ENCODE results near the gene CDK9.
"Not testable (repeated sequence)": the region's sequence is repeated elsewhere in the genome, so short reads cannot be mapped to it uniquely, and the experiment has no call there.

Gene CDK9

GRCh38 chr9:127753622-127754021 is 32.2 kb upstream of the CDK9 start:
- Mint-ChIP-seq H3K4me3 (no peak overlapping the region), H3K27me3 (ENCODE audit: low read depth, poor library complexity) (peaks cover 77% of the 10 kb centered on the region), H3K9me3 (no peaks in the 10 kb centered on the region), H3K36me3 (ENCODE audit: low read depth) (no peaks in the 10 kb centered on the region), H3K27ac (no peak overlapping the region), H3K4me1 (peaks cover 3% of the 10 kb centered on the region)
- TF ChIP-seq CTCF (IDR thresholded peaks at IDR 0.05) = no peak
- no peak for DNase-seq

DNA sequence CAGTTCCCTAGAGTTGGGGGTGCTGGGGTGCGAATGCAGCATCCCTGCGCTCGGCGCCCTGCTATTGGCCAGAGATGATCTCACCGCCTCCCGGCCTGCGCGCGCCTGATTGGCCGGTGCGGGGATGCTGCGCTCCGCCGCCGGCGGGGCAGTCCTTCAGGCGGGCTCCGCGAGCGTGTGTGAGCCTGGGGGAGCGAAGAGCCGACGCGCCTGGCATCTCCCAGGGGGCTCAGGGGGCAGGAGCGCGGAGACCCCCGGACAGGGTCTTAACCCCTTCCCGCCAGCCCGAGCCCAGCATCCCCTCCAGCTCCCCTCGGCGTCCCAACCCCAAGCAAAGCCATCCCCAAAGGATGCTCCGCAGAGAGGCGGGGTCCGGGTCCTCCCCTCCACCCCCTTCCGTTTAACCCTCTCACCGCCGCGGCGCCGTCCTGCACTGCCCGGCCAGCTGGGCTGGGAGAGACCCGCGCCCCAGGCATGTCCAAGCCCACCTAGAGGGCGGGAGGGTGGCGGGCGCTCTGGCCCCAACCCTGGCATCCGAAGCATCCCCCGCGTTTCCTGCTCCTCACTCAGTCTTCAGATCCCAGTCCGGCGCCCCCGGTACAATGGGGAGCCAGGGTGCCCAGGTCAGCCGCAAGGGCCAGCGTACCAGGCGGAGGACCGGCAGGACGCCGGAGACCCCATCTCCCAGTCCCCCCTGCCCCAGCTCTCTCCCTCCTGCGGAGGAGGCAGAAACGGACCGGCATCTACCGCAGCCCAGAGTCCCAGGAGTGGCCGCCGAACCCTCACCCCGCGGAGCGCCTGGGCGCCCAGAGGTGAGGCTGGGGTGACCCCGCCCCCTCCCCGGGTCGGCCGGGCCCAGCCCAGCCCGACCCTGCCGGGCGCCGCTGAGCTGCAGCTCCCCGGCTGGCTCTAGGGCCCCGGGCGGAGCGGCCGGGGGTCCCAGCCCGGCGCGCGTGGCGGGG is 31.5 kb upstream of the CDK9 start:
- no peak for TF ChIP-seq CTCF (IDR thresholded peaks at IDR 0.05)
- Mint-ChIP-seq H3K36me3 (ENCODE audit: low read depth) (no peaks in the 10 kb centered on the region), H3K9me3 (no peaks in the 10 kb centered on the region), H3K27ac (no peak overlapping the region), H3K27me3 (ENCODE audit: low read depth, poor library complexity) (peaks cover 80% of the 10 kb centered on the region), H3K4me1 (peaks cover 6% of the 10 kb centered on the region), H3K4me3 (no peak overlapping the region)
- DNase-seq = peak; percentile 59

GRCh38 chr9:127755061-127756060 is 30.5 kb upstream of the CDK9 start:
- no peak for TF ChIP-seq CTCF (IDR thresholded peaks at IDR 0.05)
- peak; percentile 71 for DNase-seq
- Mint-ChIP-seq H3K27me3 (ENCODE audit: low read depth, poor library complexity) (peaks cover 77% of the 10 kb centered on the region), H3K4me3 (peak overlapping the region; percentile 47), H3K9me3 (no peaks in the 10 kb centered on the region), H3K36me3 (ENCODE audit: low read depth) (no peaks in the 10 kb centered on the region), H3K27ac (no peak overlapping the region), H3K4me1 (peaks cover 6% of the 10 kb centered on the region)

DNA sequence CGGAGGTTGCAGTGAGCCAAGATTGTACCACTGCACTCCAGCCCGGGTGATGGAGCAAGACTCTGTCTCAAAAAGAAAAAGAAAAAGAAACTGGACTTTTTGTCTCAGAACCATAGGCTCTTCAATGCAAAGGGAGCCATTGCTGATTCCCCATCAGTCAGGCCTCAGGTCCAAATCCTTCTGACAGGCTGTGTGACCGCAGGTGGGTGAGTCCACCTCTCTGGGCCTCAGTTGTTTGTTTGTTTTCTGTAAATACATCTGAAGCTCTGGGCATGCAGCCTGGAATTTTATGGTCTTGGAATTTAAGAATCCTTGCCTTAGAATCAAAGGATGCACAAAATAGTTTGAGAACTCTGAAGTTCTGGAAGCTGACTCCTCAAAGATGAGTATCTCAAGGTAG is 29.6 kb upstream of the CDK9 start:
- no peaks in the 10 kb centered on the region for H3K36me3 Mint-ChIP-seq (ENCODE audit: low read depth)
- TF ChIP-seq CTCF (IDR thresholded peaks at IDR 0.05) = no peak
- peaks cover 72% of the 10 kb centered on the region for H3K27me3 Mint-ChIP-seq (ENCODE audit: low read depth, poor library complexity)
- no peak overlapping the region for H3K27ac Mint-ChIP-seq
- H3K4me1 Mint-ChIP-seq = peaks cover 9% of the 10 kb centered on the region
- H3K4me3 Mint-ChIP-seq = no peak overlapping the region
- DNase-seq = no peak
- no peaks in the 10 kb centered on the region for H3K9me3 Mint-ChIP-seq

GRCh38 chr9:127756776-127757175 is 29.1 kb upstream of the CDK9 start:
- H3K36me3 Mint-ChIP-seq (ENCODE audit: low read depth); H3K9me3 Mint-ChIP-seq; H3K4me3 Mint-ChIP-seq; DNase-seq; H3K27ac Mint-ChIP-seq: not testable (repeated sequence)
- Mint-ChIP-seq H3K27me3 (ENCODE audit: low read depth, poor library complexity) (peaks cover 68% of the 10 kb centered on the region), H3K4me1 (peaks cover 15% of the 10 kb centered on the region)

DNA sequence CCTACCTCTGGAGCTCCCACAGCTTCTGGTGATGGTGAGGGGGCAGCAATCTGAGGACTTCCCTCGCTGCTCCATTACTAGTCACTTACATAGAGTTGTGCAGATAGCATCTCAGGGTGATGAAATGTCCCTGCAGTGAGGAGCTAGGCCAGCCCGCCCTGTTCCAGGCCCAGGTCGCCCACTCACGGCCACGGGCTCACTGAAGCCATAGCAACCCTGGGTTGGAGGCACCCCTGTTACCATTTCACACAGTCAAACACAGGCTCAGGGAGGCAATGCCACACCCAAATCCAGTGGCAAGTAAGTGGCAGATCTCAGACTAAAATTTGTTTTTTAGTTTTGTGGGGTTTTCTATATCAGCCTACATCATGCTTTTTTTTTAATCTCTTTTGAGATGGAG is 27.0 kb upstream of the CDK9 start:
- H3K4me1 Mint-ChIP-seq = peaks cover 36% of the 10 kb centered on the region
- no peaks in the 10 kb centered on the region for H3K36me3 Mint-ChIP-seq (ENCODE audit: low read depth)
- H3K9me3 Mint-ChIP-seq = no peaks in the 10 kb centered on the region
- no peak overlapping the region for H3K4me3 Mint-ChIP-seq
- DNase-seq = no peak
- peaks cover 58% of the 10 kb centered on the region for H3K27me3 Mint-ChIP-seq (ENCODE audit: low read depth, poor library complexity)
- TF ChIP-seq CTCF (IDR thresholded peaks at IDR 0.05) = no peak
- H3K27ac Mint-ChIP-seq = peak overlapping the region; percentile 12

Measured in nephron progenitor cell (in vitro differentiated cells).